Measurements from ENCODE around the gene HBB.

The HBB gene

GRCh38 chr11:5247472-5248192 is 20.8 kb upstream of the HBB start:
- DNase-seq (ENCODE audit: low read depth in 2 of 2): no peak

- DNase-seq (ENCODE audit: low read depth in 2 of 2): no peak
Observed at GRCh38 chr11:5246772-5247471, 20.1 kb upstream of the HBB start.

GRCh38 chr11:5245155-5245554 is 18.3 kb upstream of the HBB start:
- no peak for DNase-seq (ENCODE audit: low read depth in 2 of 2)

GRCh38 chr11:5243816-5244180 is 16.9 kb upstream of the HBB start:
- DNase-seq (ENCODE audit: low read depth in 2 of 2): no peak

- no peak for DNase-seq (ENCODE audit: low read depth in 2 of 2)
Observed at GRCh38 chr11:5242933-5243815, 16.3 kb upstream of the HBB start.

- DNase-seq (ENCODE audit: low read depth in 2 of 2): no peak
Observed at GRCh38 chr11:5242208-5242607, 15.3 kb upstream of the HBB start.

- DNase-seq (ENCODE audit: low read depth in 2 of 2): no peak
Observed at GRCh38 chr11:5241458-5241857, 14.6 kb upstream of the HBB start.

- DNase-seq (ENCODE audit: low read depth in 2 of 2): no peak
Observed at GRCh38 chr11:5240458-5240857, 13.6 kb upstream of the HBB start.

GRCh38 chr11:5240056-5240455 is 13.2 kb upstream of the HBB start:
- no peak for DNase-seq (ENCODE audit: low read depth in 2 of 2)

GRCh38 chr11:5239046-5239445 is 12.2 kb upstream of the HBB start:
- DNase-seq (ENCODE audit: low read depth in 2 of 2): no peak

GRCh38 chr11:5238486-5238885 is 11.6 kb upstream of the HBB start:
- DNase-seq (ENCODE audit: low read depth in 2 of 2): no peak

GRCh38 chr11:5237420-5237819 is 10.5 kb upstream of the HBB start:
- DNase-seq (ENCODE audit: low read depth in 2 of 2): no peak

- DNase-seq (ENCODE audit: low read depth in 2 of 2): no peak
Observed at GRCh38 chr11:5235364-5236095, 8.7 kb upstream of the HBB start.

- no peak for DNase-seq (ENCODE audit: low read depth in 2 of 2)
Observed at GRCh38 chr11:5234381-5234834, 7.5 kb upstream of the HBB start, which contains the start of gene HBD. Gene HBD, minus strand, starts transcription at chr11:5234483. Its CDS starts 50 bp downstream, at chr11:5234433.

GRCh38 chr11:5233307-5233706 is 6.4 kb upstream of the HBB start:
- DNase-seq (ENCODE audit: low read depth in 2 of 2): no peak

GRCh38 chr11:5232821-5233220 is 6.0 kb upstream of the HBB start:
- no peak for DNase-seq (ENCODE audit: low read depth in 2 of 2)

- DNase-seq (ENCODE audit: low read depth in 2 of 2): no peak
Observed at GRCh38 chr11:5232176-5232575, 5.3 kb upstream of the HBB start.

- no peak for DNase-seq (ENCODE audit: low read depth in 2 of 2)
Observed at GRCh38 chr11:5231111-5231510, 4.2 kb upstream of the HBB start.

GRCh38 chr11:5230266-5230665 is 3.4 kb upstream of the HBB start:
- no peak for DNase-seq (ENCODE audit: low read depth in 2 of 2)

GRCh38 chr11:5229796-5230195 is 2.9 kb upstream of the HBB start:
- DNase-seq (ENCODE audit: low read depth in 2 of 2): no peak

- DNase-seq (ENCODE audit: low read depth in 2 of 2): no peak
Observed at GRCh38 chr11:5229356-5229755, 2.5 kb upstream of the HBB start.

GRCh38 chr11:5228124-5228523 is 1.3 kb upstream of the HBB start:
- no peak for DNase-seq (ENCODE audit: low read depth in 2 of 2)

Data from stimulated activated CD4-positive, alpha-beta T cell treated with anti-CD3 and anti-CD28 coated beads, Interleukin-4, amount 100 ng/mL, for 48 hours (primary cell).